Endothelial cell of umbilical vein (primary cell): ENCODE results near the gene IFRD2. TPM values are rescaled to one million over a fixed set of nuclear protein-coding genes. Genes with fewer than 3 reads are reported as not detected.
A peak's percentile ranks its signal among the peaks of the same experiment; 100 is the strongest.

Experiments used
- BruUV-seq: library from RNA; stranded (reverse); fragments of 400-500 nt; replicated peaks from 2 replicates; lab custom pipeline; 2021; lab: Mats Ljungman, UMichigan
- CTCF ChIA-PET: fragments of 300-600, 350-600 bp; sonication (Branson Sonifier 250); formaldehyde crosslinking; loops from one replicate; lab custom pipeline; 2021; ENCODE audit warnings: antibody characterized with exemption, inconsistent platforms; lab: Charles Lee
- POLR2A ChIA-PET: fragments of 300-600, 350-600 bp; sonication (Branson Sonifier 250); formaldehyde crosslinking; loops from one replicate; lab custom pipeline; 2021; ENCODE audit warnings: antibody characterized with exemption, inconsistent platforms; lab: Charles Lee
- DNase-seq: peaks from one replicate; pipeline ENCODE4 v3.0.0-alpha.2; 2011; ENCODE audit warnings: low read depth, low spot score
- FAIRE-seq: peaks from 2 replicates; lab custom pipeline; 2011; peaks lifted over from hg19 to GRCh38; lab: Jason Lieb, UNC
- H2AFZ ChIP-seq: 2 replicates; pipeline ENCODE4 v1.6.0; 2012; ENCODE audit warnings: low read depth, low read length, control low read depth, inconsistent platforms
- H3K27ac ChIP-seq: 2 replicates; pipeline ENCODE4 v1.5.1; 2011; ENCODE audit warnings: low read depth, mild to moderate bottlenecking, control low read depth, low read length, moderate library complexity; ENCODE audit not compliant: insufficient read depth
- H3K27me3 ChIP-seq, 2 experiments: 2 replicates each; pipeline versions ENCODE4 v1.6.0 to v1.6.1; 2011; ENCODE audit warnings: low read length in 2 of 2, mixed read lengths in 1 of 2; ENCODE audit not compliant: control insufficient read depth in 2 of 2, insufficient read depth in 2 of 2
- H3K36me3 ChIP-seq, 2 experiments: 2 replicates in 1 of 2; 3 replicates in 1 of 2; pipeline ENCODE4 v1.5.1; 2011; ENCODE audit warnings: low read length in 2 of 2, mild to moderate bottlenecking in 1 of 2, moderate library complexity in 1 of 2; ENCODE audit not compliant: control insufficient read depth in 2 of 2, insufficient read depth in 2 of 2; ENCODE audit errors: extremely low read depth in 1 of 2
- H3K4me1 ChIP-seq: 3 replicates; pipeline ENCODE4 v1.5.1; 2011; ENCODE audit warnings: mild to moderate bottlenecking, low read length; ENCODE audit not compliant: control insufficient read depth, insufficient read depth; ENCODE audit errors: extremely low read depth
- H3K4me2 ChIP-seq: 2 replicates; pipeline ENCODE4 v1.6.1; 2011; ENCODE audit warnings: low read length, control low read depth, mixed read lengths; ENCODE audit not compliant: insufficient read depth
- H3K4me3 ChIP-seq, 3 experiments: fragments of 200-600 bp in 1 of 3; sonication (generic), shearing (Covaris generic) in 1 of 3; replicated peaks in 1 of 3; 2 replicates each; pipeline ENCODE4 v1.5.1; 2011 to 2016; ENCODE audit warnings: control low read depth in 3 of 3, low read length in 3 of 3, mild to moderate bottlenecking in 2 of 3, inconsistent platforms in 1 of 3, low read depth in 1 of 3, moderate library complexity in 1 of 3; ENCODE audit not compliant: insufficient read depth in 1 of 3
- H3K79me2 ChIP-seq: 2 replicates; pipeline ENCODE4 v1.6.0; 2012; ENCODE audit warnings: low read length, inconsistent platforms; ENCODE audit not compliant: control insufficient read depth, insufficient read depth
- H3K9ac ChIP-seq: replicated peaks from 2 replicates; pipeline ENCODE3; 2011; ENCODE audit warnings: low read length, control low read depth; ENCODE audit not compliant: insufficient read depth; ENCODE audit errors: extremely low read depth
- H3K9me1 ChIP-seq: replicated peaks from 3 replicates; pipeline ENCODE4 v1.6.0; 2011; ENCODE audit warnings: mild to moderate bottlenecking, low read length; ENCODE audit not compliant: control insufficient read depth, insufficient read depth; ENCODE audit errors: extremely low read depth
- H3K9me3 ChIP-seq: replicated peaks from 2 replicates; pipeline ENCODE4 v1.5.1; 2012; ENCODE audit warnings: low read length, inconsistent platforms; ENCODE audit not compliant: control insufficient read depth, insufficient read depth
- H4K20me1 ChIP-seq: replicated peaks from 2 replicates; pipeline ENCODE3; 2011; ENCODE audit warnings: mild to moderate bottlenecking, low read length; ENCODE audit not compliant: control insufficient read depth, insufficient read depth; ENCODE audit errors: extremely low read depth
- EZH2 ChIP-seq: IDR thresholded peaks from 2 replicates; pipeline ENCODE4 v1.6.1; 2012; ENCODE audit warnings: borderline replicate concordance, low read depth, mild to moderate bottlenecking, moderate library complexity, low read length, inconsistent platforms; ENCODE audit not compliant: severe bottlenecking
- FOS ChIP-seq: IDR thresholded peaks from 2 replicates; pipeline ENCODE4 v1.6.1; 2011; ENCODE audit warnings: mild to moderate bottlenecking, low read length, moderate library complexity, borderline replicate concordance; ENCODE audit not compliant: insufficient read depth
- GATA2 ChIP-seq: IDR thresholded peaks from 2 replicates; pipeline ENCODE4 v1.7.0; 2011; ENCODE audit warnings: low read depth, mild to moderate bottlenecking, moderate library complexity, mixed read lengths, low read length; ENCODE audit not compliant: insufficient read length, insufficient read depth
- JUN ChIP-seq: IDR thresholded peaks from 2 replicates; pipeline ENCODE4 v1.6.1; 2011; ENCODE audit warnings: borderline replicate concordance, low read depth; ENCODE audit not compliant: insufficient read length, insufficient read depth
- MYC ChIP-seq: IDR thresholded peaks from one replicate; pipeline ENCODE4 v1.6.1; 2011; ENCODE audit warnings: mild to moderate bottlenecking, low read depth, low read length
- POLR2A ChIP-seq: IDR thresholded peaks from 2 replicates; pipeline ENCODE4 v1.6.1; 2012; ENCODE audit warnings: low read depth, mild to moderate bottlenecking, control low read depth, low read length
- POLR2AphosphoS5 ChIP-seq: IDR thresholded peaks from 2 replicates; pipeline ENCODE4 v1.6.1; 2012; ENCODE audit warnings: low read depth, mild to moderate bottlenecking, control low read depth, low read length, moderate library complexity; ENCODE audit not compliant: insufficient read depth
- dilution Hi-C: fragments of 300-500 bp; cut with MboI; formaldehyde crosslinking; loops from one replicate; pipeline ENCODE4 v1.15.0; 2019; ENCODE audit warnings: low sequenced_read_pairs; ENCODE audit not compliant: extremely low pct_ligation_motif_present
- intact Hi-C: fragments of 100-400 bp; cut with micrococcal nuclease; formaldehyde crosslinking; loops from one replicate; pipeline ENCODE4 v1.10.0; 2022
- polyA plus RNA-seq, 4 experiments: library from polyadenylated mRNA; depleted of rRNA in 3 of 4; stranded (reverse) in 3 of 4; unstranded in 1 of 4; fragments of >200 nt; gene quantifications; 2 replicates each; pipeline versions ENCODE4 v1.2.1 to v1.2.3, GENCODE V29; 2011 to 2012; ENCODE audit warnings: missing spikeins in 1 of 4
- total RNA-seq: library from RNA; stranded (reverse); gene quantifications from 2 replicates; pipeline ENCODE4 v1.2.3, GENCODE V29; 2021
- TF ChIP-seq, protein P1 (sequence below): IDR thresholded peaks from 2 replicates; pipeline ENCODE4 v1.6.1; 2011; ENCODE audit not compliant: insufficient read depth, insufficient read length
- TF ChIP-seq, protein P2 (sequence below), 2 donors: IDR thresholded peaks; 1 replicate in 1 of 2; 2 replicates in 1 of 2; pipeline ENCODE4 v1.5.1; 2011; ENCODE audit warnings: low read length in 2 of 2, mild to moderate bottlenecking in 2 of 2, moderate library complexity in 2 of 2, control low read depth in 1 of 2, inconsistent platforms in 1 of 2, low read depth in 1 of 2; ENCODE audit not compliant: insufficient read depth in 1 of 2; ENCODE audit errors: extremely low read depth in 1 of 2

The IFRD2 gene
- total and polyA plus RNA-seq, 2 donors (not counting 3 experiments of a cell fraction or from before 2014, with no cell fraction given) = 99.4 to 111 TPM

DNA sequence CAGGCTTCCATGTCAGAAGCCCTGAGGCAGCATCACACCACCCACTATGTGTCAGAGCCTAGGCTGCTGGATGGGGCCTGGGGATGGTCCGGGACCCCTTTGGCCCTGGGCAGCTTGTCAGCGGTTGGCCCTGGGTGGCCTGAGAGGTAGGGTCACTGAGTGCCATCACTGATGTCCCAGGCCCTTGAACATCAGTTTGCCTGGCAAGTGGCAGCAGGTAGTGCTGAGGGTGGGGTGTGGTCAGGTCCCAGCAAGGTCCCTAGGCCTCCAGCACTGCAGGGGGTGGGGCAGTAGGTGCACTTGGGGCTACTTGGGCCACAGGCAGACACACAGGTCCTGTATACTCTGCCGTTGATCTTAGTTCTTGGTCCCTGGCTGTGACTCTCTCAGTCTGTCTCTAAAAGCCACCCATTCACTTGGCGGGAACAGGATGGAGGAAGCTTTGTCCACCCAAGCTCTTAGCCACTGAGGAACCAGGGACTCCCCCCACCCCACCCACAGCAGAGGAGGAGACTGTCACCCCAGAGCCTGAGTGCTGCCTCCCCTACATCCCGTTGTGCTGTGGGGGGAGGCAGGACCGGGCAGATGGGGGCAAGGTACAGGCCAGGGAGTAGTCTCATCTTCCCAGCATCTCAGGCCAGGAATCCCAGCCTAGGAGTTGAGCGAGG lies 50.4 kb downstream of the IFRD2 start:
- FAIRE-seq = no peak
- Histone ChIP-seq H3K9me3 (no peaks in the 10 kb centered on the region), H3K9me1 (no peaks in the 10 kb centered on the region), H3K27ac (peak overlapping the region; percentile 97), H4K20me1 (no peaks in the 10 kb centered on the region), H3K4me1 (peaks cover 83% of the 10 kb centered on the region), H3K79me2 (peaks cover 92% of the 10 kb centered on the region), H3K9ac (no peak overlapping the region), H3K27me3 (no peaks in the 10 kb centered on the region), H3K36me3 (peaks cover 2 to 19% of the 10 kb centered on the region in 2 experiments), H3K4me2 (peak overlapping the region; percentile 47), H3K4me3 (no peak overlapping the region), H2AFZ (no peak overlapping the region)
- ChIA-PET POLR2A (no interaction called here), CTCF (interaction anchor here (5.6 kb wide), 1 partner anchor 13 kb away, joined by 54 read pairs; no protein-coding TSS in a partner anchor)
- peak; percentile 15 for TF ChIP-seq POLR2AphosphoS5
- no peak for TF ChIP-seq FOS
- dilution Hi-C loops = loop anchor here (5.0 kb wide), 1 partner anchor 60 kb away; no protein-coding TSS in a partner anchor
- no peak for DNase-seq
- intact Hi-C loops = loop anchor here (2.0 kb wide), 1 partner anchor 57 kb away; the partner anchor contains the start of genes HYAL3 and NAA80
- BruUV-seq = no TSS peak

DNA sequence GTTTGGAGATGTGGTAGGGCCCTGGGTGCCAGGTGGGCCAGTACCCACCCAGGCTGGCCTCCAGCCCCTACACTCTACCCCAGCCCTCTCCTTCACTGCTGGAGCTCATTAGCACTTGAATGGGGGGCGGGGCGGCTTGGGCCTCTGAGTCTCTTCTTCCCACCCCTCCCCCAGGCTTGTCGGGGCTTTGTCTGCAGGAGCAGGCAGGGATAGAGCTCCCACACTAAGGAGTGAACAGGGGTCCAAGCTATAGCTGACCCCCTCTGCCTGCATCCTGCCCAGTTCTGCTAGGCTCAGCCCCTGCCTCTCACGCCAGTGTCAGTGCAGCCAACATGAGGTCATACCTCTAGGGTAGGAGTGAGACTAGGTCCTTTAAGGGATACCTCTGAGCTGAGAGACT lies 51.1 kb downstream of the IFRD2 start:
- peaks cover 76% of the 10 kb centered on the region for H3K4me1 ChIP-seq
- no peaks in the 10 kb centered on the region for H3K27me3 ChIP-seq
- no peaks in the 10 kb centered on the region for H3K9me3 ChIP-seq
- peak; percentile 15 for FAIRE-seq
- DNase-seq = no peak
- no peak overlapping the region for H3K4me2 ChIP-seq
- H2AFZ ChIP-seq = no peak overlapping the region
- H3K27ac ChIP-seq = peak overlapping the region; percentile 97
- ChIA-PET CTCF (interaction anchor here (1.4 to 5.6 kb wide), 2 partner anchors 13 to 19 kb away, joined by 4 to 54 read pairs; no protein-coding TSS in a partner anchor), POLR2A (interaction anchor here (0.6 kb wide), 1 partner anchor 311 kb away, joined by 3 read pairs; no protein-coding TSS in a partner anchor)
- H4K20me1 ChIP-seq = no peaks in the 10 kb centered on the region
- H3K9me1 ChIP-seq = no peaks in the 10 kb centered on the region
- H3K36me3 ChIP-seq = peaks cover 2 to 19% of the 10 kb centered on the region in 2 experiments
- dilution Hi-C loops (loop anchor here (5.0 kb wide), 1 partner anchor 59 kb away; no protein-coding TSS in a partner anchor), intact Hi-C loops (no loop called here)
- BruUV-seq = no TSS peak
- H3K4me3 ChIP-seq = no peak overlapping the region
- TF ChIP-seq POLR2AphosphoS5 (no peak), JUN (no peak), FOS (no peak), POLR2A (no peak), MYC (no peak), EZH2 (no peak), GATA2 (no peak)
- TF ChIP-seq, protein P1, sequence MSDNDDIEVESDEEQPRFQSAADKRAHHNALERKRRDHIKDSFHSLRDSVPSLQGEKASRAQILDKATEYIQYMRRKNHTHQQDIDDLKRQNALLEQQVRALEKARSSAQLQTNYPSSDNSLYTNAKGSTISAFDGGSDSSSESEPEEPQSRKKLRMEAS = no peak
- TF ChIP-seq, protein P2, sequence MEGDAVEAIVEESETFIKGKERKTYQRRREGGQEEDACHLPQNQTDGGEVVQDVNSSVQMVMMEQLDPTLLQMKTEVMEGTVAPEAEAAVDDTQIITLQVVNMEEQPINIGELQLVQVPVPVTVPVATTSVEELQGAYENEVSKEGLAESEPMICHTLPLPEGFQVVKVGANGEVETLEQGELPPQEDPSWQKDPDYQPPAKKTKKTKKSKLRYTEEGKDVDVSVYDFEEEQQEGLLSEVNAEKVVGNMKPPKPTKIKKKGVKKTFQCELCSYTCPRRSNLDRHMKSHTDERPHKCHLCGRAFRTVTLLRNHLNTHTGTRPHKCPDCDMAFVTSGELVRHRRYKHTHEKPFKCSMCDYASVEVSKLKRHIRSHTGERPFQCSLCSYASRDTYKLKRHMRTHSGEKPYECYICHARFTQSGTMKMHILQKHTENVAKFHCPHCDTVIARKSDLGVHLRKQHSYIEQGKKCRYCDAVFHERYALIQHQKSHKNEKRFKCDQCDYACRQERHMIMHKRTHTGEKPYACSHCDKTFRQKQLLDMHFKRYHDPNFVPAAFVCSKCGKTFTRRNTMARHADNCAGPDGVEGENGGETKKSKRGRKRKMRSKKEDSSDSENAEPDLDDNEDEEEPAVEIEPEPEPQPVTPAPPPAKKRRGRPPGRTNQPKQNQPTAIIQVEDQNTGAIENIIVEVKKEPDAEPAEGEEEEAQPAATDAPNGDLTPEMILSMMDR (IDR thresholded peaks at IDR 0.05; ENCODE audit: extremely low read depth in 1 of 2, insufficient read depth in 1 of 2, low read depth in 1 of 2, low read length in 2 of 2) = no peak
- H3K79me2 ChIP-seq = peaks cover 92% of the 10 kb centered on the region
- no peak overlapping the region for H3K9ac ChIP-seq
